IPS-11a (cell line): ENCODE results near the gene PSMB5.
"Not testable (repeated sequence)": the region's sequence is repeated elsewhere in the genome, so short reads cannot be mapped to it uniquely, and the experiment has no call there.

Source experiments
- H3K4me3 ChIP-seq: one replicate; pipeline ENCODE4 v1.5.1; 2013; ENCODE audit warnings: low read depth, low read length, control low read depth

Gene PSMB5

DNA sequence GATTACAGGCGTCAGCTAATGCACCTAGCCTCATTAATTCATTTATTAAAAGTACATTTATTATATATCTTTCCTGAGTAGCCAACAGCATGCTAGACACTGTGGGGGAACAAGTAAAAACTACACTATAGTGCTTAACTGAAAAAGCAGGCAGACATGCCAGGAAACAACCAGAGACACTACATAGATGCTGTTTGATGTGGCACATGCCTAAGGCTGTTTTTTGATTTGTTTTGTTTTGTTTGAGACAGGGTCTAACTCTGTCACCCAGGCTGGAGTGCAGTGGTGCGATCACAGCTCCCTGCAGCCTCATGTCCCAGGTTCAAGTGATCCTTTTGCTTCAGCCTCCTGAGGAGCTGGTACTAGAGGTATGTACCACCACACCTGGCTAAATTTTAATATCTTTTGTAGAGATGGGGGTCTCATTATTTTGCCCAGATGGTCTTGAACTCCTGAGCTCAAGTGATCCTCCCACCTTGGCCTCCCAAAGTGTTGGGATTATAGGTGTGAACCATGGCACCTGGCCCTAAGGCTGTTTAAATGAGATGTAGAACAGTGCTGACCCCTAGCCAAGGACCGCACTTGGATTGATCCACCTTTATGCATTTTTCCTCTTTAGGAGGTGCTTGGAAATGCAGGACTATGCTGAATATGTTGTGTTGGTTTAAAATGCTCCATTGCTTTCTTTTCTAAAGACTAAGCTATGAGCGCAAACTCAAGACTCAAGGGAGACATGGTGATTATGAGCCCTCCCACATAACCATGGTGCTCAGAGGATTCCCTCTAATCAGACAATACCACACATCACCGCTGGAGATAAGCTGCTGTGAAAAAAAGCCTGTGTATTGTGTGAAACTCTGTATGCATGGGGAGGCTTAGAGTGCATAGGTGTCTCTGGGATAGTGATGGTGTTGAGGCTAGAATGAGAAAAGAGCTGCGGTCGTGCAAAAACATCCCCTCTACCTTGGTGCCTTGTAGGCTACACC, 14.3 kb downstream of the PSMB5 start:
- no peak overlapping the region for H3K4me3 ChIP-seq

DNA sequence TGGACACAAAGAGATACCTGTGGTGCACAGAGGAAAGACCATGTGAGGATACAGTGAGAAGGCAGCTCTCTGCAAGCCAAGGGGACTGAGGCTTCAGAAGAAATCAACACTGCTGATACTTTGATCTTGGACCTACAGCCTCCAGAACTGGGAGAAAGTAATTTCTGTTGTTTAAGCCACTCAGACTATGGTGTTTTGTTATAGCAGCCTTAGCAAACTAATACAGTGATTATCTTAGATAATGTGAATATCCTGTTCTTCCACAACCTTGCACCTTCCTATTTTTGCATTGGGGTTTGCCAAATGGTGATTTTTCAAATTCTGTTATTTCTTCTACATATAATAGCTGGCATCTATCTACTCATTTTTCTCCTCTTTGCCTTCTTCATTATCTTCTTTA, 16.6 kb downstream of the PSMB5 start:
- no peak overlapping the region for H3K4me3 ChIP-seq

DNA sequence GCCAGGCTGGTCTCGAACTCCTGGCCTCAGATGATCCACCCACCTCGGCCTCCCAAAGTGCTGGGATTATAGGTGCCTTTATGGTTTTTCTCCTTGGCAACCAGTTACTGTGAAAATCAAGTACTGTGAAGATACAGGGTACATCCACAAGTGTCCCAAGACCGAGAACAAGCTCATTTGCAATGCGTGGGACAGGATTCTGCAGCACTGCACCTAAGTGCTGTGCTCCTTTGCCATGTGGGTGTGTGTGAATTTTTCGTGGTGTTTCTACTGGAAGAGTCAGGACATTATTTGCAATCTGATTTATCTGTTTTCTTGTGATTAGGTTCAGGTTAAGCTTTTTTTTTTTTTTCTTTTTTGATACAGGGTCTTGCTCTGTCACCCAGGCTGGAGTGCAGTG, 17.6 kb downstream of the PSMB5 start:
- no peak overlapping the region for H3K4me3 ChIP-seq

DNA sequence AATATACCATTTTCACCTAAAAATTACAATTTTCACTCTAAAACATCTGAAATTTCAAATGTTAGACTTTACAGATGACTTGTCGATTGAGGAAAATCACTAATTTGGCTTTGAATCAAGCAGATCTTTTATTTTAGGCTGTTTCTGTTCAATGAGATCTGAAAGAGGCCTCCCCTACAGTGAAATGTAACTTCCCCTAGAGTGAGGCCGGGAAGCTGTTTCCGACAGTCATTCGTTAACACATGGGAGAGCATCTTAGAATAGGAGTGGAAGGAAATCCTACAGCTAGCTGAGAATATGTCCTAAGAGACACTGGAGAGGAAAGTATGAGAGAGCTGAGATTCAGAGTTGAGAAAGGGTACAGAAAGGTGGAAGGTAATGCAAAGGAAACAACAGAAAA, 19.1 kb downstream of the PSMB5 start:
- H3K4me3 ChIP-seq, result no peak overlapping the region

DNA sequence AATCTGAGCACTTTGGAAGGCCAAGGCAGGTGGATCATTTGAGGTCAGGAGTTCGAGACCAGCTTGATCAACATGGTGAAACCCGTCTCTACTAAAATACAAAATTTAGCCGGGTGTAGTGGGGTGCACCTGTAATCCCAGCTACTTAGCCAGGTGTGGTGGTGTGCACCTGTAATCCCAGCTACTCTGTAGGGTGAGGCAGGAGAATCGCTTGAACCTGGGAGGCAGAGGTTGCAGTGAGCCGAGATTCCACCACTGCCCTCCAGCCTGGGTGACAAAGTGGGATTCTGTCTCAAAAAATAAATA, 21.0 kb downstream of the PSMB5 start:
- not testable (repeated sequence) for H3K4me3 ChIP-seq

DNA sequence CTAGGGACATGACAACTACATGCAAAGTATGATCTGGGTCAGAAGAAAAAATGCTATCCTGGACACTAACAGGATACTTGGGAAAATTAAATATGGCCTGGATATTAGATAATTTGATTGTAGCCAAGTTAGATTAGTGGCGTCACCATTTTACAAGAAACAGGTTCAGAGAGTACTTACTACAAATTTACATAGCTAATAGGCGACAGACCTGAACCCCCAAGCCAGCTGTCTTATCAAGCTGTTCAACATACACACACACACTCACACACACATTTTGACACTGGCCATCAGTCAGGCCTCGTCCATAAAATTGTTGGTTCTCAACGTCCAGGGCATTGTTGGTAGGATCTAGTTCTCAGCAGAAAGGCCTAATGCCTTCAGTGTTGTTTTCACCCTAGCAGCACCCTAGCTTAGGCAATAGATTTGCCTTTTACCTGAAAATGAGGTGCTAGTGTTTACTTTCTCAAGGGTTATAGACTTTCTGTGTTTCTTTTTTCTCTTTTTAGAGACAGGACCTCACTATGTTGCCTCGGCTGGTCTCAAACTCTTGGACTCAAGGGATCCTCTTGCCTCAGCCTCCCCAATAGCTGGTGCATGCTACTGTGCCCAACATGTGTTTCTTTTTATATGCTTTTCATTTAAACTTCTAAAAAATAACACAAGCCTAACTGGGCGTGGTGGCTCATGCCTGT, 21.5 kb downstream of the PSMB5 start:
- no peak overlapping the region for H3K4me3 ChIP-seq

DNA sequence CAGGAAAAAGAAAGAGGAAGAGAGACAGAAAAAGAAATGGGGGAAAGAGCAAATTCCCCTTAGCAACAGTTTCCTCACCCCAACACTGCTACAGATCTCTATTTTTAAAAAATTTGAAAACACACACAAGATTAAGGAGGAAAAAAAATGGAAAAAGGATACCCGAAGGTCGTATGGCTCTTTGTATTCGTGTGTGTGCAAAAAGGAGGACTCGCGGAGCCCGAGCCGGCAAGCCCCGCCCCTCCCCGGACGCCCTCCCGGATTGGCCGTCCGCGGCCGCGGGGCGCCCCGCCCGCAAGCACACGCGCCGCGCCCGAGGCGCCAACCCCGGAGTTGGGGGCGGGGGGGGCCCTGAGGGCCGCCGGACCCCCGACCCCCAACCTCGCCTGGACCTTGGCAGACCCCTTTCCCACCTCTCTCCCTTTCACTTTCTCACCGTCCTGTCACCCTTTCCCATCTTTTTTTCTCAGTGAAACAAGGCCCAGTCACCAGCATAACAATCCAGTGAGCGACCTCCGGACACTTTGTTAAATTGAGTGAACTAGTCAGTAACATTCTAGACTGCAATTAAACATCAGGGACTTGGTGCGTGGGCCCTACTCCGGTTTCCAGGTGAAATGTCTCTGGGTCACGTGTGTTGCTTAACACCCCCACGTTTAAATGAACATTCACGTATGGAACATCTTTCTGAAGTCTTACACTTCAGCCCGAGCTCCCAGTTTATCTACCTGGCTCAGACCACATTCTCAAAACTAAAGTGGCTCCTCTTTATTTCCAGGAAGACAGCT, 24.6 kb downstream of the PSMB5 start, which contains the start of gene C14orf93:
TSS of gene C14orf93 (minus strand) at position 205 of the 788 bp plus-strand sequence. CDS start 11,120 bp downstream, outside the sequence.
- peak within 1 kb of the TSS; percentile 46 for H3K4me3 ChIP-seq

DNA sequence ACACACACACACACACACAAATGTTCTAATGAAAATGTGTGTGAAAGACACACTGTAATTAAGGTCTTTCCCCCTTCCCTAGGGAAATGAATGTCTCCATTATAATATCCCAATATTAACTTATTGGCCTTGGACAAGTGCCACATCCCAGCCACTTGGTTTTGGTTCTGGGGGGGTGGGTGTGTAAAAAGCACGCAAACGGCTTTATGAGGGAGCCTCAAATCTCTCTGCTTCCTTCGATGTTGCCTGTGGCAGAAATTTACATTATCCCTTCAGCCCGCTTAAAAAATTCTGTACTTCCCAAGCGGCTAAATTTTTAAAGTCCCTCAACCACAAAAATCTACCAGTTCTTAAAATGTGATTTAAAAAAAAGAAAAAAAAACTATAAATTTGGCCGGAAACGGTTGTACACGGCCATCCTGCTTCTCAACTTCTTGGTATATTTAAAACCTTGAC, 25.2 kb downstream of the PSMB5 start:
- peak overlapping the region; percentile 46 for H3K4me3 ChIP-seq

DNA sequence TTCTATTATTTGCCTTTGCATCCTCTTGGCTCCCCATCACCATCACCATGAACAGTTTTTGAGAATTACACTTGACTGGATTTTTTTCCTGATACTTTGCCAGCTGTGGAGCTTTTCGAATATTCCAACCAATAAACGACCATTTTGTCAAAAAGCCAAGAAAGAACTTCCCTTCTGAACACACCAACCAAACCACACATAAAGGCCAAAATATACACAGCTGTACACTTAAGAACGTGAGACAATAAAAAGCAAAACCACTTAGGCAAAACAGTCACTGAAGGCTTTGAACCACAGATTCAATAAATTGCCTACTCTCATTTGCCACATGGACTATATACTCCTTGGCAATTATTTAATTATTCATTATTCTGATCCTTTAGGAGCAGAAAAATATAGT, 25.9 kb downstream of the PSMB5 start:
- no peak overlapping the region for H3K4me3 ChIP-seq

DNA sequence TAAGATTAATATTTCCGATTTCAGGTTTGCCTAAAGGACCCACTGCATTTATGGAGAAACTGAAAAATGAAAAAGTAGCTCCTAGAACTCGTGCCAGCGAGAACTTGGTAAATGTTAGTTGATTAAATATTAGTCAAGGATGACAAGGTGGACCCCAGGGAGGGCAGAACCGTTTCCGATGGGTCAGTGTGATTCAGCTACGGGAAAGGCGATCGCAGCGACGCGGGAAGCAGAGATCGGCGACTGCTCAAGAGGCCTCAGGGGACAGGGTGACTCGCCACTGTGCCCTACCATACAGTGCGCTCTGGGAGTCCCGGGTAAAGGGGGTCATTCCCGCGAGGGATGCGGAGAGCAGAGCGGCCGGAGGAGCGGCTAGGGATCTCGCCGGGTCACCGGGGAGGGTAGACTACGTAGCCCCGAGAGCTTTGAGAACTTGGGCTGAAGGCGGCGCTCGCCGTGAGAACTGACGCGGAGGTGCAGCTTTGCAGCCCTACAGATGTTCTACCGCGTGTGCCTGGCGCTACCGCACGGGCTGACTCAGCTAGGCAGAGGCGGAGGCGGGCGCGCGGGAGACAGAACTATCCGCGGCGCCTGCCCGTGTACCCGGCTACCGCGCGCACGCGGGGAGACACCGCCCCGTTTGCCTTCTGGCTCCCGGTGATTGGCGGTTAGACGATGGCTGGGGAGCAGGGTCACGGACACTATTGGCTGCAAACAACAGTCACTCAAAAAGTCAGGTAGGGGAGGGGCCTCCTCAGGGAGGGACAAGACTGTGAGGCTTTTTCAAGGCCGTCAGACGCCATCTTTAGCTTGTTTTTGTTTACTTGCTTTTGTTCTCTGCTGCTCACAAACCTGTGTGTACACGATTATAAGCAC, 27.9 kb downstream of the PSMB5 start:
- H3K4me3 ChIP-seq, result peak overlapping the region; percentile 64

DNA sequence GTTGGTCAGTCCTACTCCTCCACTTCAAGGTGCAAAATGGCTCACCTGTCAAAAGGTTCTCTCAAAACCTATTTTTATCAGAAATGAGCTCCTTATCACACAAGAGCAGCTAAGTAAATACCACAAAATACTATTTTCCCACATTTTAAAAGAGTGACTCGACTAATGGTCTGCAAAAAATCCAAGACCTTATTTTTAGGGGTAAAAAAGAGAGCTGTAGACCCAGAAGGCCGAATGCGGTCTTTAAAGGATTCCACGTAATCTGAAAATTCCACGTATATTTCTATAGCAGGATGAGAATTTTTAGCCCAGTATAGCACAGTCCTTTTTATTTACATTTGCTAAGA, 28.5 kb downstream of the PSMB5 start:
- H3K4me3 ChIP-seq, result peak overlapping the region; percentile 64

DNA sequence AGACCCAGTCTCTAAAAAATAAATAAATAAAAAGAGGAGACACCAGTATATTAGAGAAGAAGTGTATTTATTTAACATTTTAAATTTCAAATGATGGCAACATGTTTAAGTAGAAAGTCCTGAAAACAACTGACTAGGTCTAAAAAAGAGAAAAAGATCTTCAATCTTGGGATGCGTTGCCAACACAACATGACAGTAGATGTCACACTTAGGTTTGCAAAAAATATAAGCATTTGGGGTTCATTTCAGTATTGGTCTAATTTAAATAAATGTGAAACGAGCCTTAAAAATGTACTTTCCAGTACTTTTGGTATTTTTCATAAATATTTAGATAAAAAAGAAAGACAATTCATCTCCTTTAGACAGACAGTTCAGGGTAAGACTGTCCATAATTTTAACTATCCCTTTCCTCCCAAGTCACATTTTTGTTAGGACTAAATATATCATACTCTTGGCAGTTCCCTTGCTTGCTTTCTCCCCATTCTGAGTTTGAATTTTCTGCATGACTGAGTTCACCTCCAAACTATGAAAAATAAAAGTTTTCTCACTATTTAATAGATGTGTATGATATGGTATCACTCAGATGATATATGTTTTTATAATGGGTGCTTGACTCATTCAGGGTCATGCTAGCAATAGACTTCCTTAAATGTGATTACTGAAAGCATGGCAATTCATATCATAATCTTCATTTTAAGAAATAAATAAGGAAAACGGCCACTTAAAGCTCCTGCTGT, 29.1 kb downstream of the PSMB5 start:
- no peak overlapping the region for H3K4me3 ChIP-seq

DNA sequence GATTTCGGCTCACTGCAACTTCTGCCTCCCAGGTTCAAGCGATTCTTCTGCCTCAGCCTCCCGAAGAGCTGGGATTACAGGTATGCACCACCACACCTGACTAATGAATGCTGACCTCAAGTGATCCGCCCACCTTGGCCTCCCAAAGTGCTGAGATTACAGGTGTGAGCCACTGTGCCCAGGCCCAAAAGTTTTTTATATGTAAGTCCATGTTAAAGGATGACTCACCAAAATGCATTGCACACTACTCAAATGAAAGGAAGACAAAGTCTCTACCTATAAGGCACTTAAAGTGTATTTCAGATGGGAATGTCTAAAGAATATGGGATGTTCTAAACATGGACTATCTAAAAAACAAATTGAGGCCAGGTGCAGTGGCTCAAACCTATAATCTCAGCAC, 30.4 kb downstream of the PSMB5 start:
- H3K4me3 ChIP-seq, result not testable (repeated sequence)

DNA sequence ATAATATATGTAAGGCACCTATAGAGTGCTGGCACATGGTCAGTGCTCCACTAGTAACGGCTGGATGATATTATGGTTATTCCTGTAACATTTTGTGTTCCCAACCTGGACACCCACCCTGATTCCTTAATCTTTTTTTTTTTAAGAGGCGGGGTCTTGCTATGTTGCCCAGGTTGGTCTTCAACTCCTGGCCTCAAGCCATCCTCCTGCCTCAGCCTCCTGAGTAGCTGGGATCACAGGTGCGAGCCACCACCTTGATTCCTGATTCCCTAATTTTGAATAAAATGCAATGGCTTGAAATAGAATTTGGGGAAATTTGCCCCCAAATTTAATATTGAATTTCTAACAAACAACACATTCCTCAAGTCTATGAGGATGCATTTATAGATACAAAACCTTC, 32.1 kb downstream of the PSMB5 start:
- H3K4me3 ChIP-seq, result no peak overlapping the region

DNA sequence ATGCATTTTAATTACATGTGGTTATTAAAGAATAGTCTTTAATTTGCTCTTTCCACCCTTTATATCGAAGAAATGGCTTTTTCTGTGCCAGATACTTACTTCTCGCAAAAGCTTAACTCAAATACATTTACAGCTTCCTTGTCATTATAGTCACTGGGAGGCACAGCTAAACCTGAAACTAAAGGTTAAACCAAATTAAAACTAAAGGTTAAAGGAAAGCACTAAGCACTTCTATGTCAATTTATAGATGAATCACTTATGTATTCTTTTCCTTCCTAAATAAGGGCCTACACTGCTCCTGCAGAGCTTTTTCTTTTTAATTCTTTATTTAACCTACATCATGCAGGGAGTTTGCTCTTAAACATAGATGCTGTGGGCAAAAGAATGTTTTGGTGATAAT, 33.8 kb downstream of the PSMB5 start:
- H3K4me3 ChIP-seq, result no peak overlapping the region

DNA sequence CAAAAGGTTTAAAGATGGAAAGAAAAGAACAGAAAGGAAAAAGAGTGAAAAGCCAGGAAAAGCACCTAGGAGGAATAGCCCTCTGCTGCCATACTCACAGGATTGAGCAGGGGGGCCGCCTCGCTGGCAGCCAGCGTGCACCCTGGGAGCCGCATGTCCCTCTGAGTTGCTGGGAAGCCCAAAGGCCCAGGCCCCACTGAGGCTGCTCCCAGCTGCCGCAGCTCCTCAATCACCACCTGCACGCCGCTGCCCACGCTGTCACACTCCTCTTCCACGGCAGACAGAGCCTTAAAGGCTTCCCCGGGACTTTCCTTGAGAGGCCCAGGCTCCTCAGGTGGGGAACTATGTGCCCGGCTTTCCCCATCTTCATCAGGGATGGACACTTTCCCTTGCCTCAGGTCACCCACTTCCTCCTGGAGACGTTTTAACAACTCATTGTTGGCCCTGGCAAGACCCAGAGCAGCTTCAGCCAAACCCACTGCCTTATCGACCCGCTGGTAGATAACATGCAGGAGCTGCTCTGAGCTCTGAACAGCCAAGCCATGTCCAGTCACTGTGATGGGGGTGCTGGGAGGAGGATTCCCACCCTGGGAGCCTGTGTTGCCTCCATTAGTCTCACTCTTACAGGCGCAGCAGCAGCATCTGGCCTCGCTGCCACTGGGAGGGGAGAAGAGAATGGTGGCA, 36.2 kb downstream of the PSMB5 start:
- H3K4me3 ChIP-seq, result no peak overlapping the region

DNA sequence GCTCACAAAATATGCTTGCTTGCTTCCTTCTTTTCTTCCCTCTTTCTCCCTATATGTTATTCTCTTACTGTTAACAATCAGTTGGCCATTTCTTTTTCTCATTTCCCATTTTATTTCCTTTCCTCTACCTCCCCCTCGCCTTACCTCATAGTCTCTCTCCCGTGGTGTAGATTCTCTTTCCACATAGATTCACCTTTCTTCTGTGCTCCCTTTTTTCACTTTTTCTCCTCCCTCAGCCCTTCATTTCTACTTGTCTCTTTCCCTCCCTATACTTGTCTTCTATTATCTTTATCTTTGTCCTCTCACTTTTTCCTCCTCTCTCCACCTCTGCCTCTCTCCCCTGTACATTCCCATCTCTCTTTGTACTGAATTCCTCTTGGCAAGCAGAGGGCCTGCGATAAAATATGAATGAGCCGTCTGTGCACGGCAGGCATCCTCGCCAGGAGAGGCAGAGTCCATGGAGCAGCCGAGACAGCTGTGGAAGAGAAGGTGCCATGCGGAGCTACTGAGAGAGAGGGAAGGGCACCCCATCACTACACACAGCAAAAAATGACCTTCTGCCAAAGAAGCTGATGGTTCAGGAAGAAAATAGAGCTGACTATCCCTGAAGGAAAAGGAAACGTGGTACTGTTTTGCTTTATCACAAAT, 36.9 kb downstream of the PSMB5 start:
- H3K4me3 ChIP-seq, result no peak overlapping the region

DNA sequence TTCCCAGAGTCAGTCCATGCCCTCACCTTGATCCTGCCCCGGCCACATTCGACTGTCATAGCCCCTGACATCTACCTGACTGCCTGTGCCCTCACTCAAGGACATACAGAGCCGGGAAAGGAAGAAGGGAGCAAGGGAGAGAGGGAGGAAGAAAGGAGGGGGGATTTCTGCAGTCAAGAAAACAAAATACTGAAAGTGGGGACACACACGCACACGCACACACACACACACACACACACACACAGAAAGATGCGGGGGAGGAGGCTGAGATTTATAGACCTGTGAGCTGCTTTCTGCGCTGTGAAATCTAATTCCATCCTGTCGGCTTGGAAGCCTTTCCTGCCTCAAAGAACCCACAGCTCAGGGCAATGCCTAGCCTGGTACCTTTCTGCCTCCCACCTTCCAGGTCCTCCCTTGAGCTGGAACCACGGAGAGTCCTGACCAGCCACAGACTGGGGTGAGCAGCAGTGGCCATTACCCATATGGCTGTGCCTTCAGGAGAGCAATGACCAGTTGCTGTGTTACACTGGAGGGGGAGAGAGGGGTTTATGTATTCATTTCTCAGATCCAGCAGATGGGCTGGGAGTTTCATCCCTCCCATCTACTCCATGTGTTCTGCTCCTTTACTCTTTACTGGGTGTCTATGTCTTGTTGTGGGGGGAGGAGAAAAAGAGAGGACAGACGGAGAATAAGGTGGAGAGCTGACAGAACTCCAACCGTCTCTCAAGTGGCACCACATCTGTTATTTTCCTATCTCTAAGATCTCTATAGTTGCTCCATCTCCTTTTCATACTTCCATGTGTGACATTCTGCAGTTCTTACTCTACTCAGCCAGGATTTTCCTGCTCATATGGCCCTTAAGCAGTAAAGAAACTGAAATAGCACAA, 37.7 kb downstream of the PSMB5 start:
- no peak overlapping the region for H3K4me3 ChIP-seq
